HG03520 (cell line): ENCODE data around the gene DSE.

ENCODE experiments used
- ATAC-seq: cut with Tn5 transposase; IDR thresholded peaks from one replicate; pipeline ENCODE4 v1.9.1; 2021; ENCODE audit warnings: mild to moderate bottlenecking, moderate library complexity; ENCODE audit not compliant: unreplicated experiment

The DSE gene

DNA sequence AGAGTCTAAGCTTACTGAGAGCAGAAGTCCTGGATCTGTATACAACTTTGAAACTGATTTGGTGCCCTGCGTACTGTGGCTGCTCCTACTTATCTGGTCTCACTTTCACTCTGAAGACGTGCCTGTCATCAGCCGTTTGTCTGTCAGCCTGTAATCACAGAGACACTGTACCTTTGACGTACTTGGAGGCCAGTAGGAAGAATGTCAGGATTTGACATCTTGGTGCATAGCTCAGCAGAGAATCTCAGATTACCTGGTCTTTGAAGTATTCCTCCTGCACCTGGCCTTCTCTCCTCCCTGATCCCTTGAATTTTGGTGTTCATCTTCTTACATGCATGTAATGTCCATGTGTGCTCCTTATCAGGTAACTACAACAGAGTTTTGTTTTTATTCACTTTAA lies 37.7 kb downstream of the DSE start:
- ATAC-seq: peak; percentile 42

DNA sequence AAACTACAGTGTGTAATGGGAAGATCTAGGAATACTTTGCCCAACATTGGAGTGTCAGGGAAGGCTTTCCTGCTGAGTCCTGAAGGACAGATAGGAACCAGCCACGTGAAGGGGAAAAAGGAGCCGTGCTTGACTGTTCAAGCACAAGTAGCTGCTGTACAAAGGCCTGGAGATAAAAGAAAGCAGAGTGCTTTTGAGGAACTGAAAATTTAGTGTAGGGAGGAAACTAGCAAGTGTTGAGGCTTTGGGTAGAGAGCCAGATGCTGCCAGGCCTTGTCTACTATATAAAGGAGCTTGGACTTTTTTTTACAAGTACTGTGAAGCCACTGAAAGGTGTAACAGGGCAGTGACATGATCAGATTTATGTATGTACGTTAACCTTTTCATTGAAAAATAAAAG lies 39.0 kb downstream of the DSE start:
- peak; percentile 70 for ATAC-seq

DNA sequence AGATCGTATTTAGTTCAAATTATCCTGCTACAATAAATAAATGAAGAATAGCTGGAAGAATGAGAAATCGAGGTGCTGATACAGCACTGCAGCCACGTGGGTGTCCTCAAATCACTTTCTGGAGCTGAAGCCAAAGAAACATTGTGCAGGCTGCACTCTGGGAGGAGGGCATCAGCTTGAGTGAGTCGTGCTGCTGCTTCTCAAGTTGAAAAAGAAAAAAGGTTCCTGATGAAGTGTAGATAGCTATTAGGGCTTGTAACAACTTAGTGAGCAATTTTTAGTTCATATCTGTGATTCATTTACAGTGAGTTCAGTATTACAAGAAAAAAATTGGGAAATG lies 40.5 kb downstream of the DSE start:
- no peak for ATAC-seq

DNA sequence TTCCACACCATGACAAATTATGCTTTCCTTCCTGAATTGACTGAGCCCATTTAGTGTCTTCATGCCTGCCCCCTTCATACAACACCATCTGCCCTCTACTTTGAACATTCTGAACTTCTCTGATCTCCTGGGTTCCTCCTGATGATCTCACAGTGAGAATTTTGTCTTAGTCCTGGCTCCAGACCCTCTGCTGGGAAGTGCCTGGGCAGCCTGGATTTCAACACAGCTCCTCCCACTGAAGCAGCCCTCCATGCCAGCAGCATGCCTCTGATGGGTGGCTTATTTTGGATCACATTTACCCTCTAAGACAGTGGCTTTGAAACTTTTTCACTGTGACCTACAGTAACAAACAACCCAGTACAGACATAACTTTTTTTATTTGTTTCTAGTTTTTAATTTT lies 41.5 kb downstream of the DSE start:
- ATAC-seq: no peak

DNA sequence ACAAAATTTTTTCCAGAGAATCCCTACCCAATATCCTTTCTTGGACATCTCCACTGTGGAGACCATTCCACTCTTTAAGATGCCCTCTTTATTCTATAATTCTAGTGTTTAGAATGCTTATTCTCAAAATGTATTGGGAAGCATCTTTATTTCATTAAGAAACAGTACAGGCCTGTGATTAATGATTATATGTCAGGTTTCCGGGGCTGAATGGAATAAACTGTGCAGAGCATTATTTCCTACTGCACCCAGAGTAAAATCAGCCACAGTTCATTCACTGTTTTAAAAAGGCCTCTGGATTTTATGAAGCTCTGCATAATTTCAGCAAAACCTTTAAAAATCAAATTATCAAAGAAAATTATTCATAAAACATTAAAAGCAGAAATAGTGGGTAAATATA lies 42.6 kb downstream of the DSE start:
- no peak for ATAC-seq

DNA sequence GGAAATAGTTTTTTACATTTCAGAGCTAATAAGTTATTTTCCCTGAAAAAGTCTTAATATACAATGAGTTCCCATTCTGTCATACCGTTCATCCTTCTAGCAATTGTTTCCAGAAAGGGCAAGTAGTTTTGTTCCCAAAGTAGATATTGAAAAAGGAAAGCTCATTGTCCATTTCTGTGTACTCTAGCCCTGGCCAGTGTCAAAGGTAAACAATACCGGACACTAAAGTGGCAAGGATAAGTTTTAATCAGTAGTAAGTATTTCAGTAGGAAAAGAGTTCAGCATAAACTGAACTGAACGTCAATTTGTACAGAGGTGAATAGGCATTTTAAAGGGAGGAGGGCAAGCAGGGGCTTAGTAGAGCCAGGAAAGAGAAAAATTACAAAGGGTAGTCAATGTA lies 46.9 kb downstream of the DSE start:
- no peak for ATAC-seq

DNA sequence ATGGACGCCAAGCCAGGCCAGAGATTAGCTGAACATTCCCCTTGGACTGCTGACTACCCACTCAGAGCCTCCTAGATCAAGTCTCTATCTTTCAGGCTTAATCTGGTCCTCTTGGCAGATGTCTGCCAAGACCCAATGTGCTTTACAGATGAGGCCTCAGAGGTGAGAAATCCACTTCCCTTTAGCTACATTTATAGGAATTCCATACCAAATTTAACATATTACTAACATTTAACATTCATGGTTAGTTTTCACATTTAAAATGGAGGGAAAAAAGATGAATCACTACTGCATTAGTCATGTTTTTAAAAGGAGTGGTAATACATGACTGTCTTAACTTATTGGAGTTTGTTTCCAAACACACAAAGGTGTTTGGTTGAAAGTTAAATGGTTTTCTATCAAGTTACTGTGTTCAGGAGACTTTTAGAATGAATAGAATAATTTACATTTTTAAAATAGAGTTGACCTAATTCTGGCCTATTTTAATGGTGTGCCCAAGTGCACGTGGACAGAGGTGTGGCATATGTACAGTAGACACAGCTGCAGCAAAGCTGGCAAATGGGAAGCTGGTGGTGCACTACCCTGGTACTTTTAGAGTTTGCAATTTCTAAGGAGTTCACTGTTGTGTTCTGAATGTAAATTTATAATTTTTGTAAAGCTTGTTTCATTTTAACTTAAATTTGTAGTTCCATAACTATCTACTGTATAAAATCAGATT lies 48.5 kb downstream of the DSE start:
- ATAC-seq: no peak

DNA sequence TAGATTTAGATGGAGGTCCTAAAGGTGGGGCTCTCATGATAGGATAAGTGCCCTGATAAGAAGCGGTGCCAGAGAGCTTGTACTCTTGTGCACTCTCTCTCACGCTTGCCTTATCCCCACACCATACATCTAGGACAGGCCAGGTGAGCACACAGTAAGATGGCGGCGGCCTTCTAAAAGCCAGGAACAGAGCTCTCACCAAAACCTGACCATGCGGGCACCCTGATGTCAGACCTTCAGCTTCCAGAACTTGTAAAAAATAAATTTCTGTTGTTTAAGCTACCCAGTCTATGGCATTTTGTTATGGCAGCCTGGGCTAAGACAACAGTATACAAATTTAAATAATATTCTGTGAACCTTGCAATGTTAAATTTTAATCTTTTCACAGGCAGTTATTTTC lies 49.6 kb downstream of the DSE start:
- no peak for ATAC-seq

DNA sequence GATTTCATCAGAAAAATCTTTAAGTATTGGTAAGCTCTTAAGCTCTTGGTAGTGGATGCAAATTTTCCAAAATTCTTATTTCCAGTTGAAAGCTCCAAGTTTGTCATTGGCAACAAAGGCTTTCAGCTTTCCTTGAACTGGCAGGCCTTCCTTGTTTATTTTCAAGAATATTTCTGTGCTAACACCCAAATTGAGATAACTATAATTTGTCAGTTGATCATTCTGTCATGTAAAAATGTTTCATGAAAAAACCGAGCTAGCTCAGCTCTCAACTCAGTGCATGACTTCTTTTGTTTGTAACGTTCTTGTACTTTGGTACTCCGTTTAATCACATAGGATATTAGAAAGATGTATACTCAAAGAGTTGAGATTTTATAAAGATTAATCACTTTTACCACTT lies 51.5 kb downstream of the DSE start:
- ATAC-seq: no peak

DNA sequence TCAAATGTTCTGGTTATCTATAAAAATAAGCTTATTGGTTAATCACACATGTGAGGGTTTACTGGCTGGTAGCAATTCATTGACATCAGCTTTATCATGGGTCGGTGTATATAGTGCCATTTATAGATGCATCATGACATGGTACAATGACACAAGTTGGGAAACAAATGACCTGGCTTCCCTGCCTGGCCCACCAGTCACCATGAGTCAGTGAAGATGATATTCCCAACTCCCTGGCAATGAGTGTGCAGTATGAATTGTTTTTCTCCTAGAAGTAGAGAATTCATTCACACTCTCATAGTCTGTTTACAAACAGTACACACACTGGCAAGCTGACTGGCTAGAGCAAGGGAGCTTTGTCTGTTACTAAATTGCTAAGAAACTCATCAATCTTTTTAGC lies 53.3 kb downstream of the DSE start:
- no peak for ATAC-seq

DNA sequence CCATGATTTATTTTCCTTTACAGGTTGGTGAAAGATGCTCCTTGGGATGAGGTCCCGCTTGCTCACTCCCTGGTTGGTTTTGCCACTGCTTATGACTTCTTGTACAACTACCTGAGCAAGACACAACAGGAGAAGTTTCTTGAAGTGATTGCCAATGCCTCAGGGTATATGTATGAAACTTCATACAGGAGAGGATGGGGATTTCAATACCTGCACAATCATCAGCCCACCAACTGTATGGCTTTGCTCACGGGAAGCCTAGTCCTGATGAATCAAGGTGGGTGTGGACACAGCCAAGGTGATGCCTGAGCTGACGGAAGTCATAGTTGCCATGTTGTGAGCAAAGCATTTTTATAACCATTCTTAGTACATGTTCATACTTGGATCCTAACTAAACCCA lies 55.8 kb downstream of the DSE start:
- no peak for ATAC-seq

DNA sequence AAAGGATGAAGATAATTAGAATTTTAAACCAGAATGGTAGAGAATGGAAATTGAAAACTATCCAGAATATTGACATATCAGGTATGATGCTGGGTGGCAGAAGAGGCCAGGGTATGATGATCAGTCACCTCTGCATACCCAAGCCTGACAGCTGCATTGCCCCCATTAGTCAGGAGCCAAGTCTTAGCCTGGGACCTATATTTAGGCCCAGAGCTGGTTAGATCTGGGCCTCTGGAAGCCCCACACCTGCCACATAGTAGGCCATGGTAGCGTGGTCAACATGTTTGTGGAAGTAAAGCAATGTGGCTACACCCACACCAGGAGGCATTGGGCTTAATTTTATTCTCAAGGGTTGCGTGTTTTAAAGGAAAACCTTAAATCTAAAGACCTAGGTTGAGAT lies 58.4 kb downstream of the DSE start:
- no peak for ATAC-seq

DNA sequence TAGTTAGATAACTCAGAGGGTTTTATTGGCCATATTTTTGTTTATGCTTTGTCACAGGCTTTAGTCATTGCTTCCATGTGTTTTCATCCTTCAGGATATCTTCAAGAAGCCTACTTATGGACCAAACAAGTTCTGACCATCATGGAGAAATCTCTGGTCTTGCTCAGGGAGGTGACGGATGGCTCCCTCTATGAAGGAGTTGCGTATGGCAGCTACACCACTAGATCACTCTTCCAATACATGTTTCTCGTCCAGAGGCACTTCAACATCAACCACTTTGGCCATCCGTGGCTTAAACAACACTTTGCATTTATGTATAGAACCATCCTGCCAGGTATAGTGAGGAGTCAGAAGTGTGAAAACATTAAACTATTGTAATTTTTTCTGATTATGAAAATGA lies 60.1 kb downstream of the DSE start:
- ATAC-seq: no peak

DNA sequence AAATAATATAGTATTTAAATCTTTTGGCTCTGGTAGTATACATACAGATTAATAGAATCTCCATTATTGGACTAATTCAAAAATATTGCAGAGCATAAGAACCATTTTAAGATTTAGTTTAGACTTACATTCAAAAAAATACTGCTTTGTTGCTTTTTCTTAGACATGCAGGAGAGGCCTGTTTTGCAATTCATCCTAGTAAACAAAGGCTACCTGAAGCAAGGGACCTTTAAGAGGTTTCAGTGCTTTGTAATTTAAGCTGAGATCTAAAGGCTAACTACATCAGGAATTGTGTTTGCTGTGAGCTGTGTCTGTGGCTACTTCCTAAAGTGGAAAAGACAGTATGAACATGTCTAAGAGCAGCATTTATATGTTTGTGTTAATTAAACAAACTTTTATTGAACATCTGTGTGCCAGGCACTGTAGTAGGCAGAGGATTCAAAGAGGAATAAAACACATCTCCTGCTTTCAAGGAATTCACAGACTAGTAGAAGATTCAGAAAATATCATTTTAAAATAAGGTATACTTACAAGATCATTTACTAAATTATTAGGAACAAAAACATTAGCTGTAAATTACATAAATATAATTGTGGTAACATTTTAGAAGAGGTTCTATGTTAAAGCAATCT lies 61.3 kb downstream of the DSE start:
- no peak for ATAC-seq

DNA sequence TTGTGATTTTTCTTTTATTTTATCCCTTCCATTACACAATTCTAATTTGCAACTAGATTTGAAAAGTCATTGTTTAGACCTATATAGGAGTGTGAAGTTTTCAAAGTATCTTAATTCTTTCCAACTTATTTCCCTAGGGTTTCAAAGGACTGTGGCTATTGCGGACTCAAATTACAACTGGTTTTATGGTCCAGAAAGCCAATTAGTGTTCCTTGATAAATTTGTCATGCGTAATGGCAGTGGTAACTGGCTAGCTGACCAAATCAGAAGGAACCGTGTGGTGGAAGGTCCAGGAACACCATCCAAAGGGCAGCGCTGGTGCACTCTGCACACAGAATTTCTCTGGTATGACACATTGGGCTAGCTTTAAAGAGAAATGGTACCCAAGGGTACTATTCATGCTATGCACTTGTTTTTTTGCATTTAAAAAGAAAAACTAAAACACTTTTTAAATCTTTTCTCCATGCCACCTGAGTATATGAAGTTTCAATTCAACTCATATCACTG lies 62.5 kb downstream of the DSE start:
- no peak for ATAC-seq

DNA sequence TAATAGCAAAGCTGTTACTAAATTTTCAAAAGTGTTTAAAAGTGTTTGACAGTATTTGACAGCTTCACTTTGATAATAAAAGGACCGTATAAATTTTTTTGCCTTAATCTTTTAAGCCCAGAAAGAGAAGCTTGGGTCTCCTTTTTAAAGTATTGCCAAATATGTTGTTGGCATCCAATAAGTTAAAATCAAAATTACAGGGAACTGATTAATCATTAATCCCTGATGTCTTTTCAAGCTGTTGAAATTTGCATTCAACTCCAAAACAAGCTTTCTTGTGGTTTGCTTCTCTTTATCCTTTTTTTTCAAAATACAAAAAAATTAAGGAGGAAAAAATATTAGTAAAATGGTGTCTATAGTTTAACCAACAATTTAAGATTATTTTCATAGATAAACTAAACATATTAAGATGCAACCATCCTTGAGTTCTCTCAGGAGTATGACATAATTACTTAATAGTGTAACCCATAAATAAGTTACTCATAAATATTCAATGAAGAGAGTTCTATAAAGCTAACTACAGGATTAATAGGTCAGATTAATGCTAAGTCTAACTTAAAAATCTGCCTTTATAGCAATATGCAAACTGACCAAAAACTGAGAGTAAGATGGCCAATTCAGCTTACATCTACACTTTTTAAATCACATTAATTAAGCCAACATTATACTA lies 63.4 kb downstream of the DSE start:
- no peak for ATAC-seq

DNA sequence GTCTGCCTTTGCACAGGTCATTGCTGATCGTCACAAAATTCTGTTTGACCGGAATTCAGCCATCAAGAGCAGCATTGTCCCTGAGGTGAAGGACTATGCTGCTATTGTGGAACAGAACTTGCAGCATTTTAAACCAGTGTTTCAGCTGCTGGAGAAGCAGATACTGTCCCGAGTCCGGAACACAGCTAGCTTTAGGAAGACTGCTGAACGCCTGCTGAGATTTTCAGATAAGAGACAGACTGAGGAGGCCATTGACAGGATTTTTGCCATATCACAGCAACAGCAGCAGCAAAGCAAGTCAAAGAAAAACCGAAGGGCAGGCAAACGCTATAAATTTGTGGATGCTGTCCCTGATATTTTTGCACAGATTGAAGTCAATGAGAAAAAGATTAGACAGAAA lies 65.8 kb downstream of the DSE start:
- no peak for ATAC-seq

DNA sequence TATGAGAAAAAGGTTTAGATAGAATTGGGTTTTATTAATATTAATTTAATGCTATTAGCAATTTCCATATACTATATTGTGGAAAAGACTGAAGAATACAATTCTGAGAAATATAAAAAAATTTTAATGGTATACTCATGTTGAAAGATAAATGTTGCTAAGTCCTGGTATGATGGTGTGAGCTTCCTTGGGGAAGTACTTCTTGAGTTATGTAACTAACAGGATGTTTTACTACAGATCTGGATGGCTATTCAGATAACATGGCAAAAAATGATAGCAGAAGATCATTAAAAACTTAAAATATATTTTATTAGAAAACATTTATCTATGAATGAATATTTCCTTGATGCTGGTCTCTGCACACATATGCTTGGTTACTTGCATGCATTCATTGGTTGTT lies 66.9 kb downstream of the DSE start:
- no peak for ATAC-seq

DNA sequence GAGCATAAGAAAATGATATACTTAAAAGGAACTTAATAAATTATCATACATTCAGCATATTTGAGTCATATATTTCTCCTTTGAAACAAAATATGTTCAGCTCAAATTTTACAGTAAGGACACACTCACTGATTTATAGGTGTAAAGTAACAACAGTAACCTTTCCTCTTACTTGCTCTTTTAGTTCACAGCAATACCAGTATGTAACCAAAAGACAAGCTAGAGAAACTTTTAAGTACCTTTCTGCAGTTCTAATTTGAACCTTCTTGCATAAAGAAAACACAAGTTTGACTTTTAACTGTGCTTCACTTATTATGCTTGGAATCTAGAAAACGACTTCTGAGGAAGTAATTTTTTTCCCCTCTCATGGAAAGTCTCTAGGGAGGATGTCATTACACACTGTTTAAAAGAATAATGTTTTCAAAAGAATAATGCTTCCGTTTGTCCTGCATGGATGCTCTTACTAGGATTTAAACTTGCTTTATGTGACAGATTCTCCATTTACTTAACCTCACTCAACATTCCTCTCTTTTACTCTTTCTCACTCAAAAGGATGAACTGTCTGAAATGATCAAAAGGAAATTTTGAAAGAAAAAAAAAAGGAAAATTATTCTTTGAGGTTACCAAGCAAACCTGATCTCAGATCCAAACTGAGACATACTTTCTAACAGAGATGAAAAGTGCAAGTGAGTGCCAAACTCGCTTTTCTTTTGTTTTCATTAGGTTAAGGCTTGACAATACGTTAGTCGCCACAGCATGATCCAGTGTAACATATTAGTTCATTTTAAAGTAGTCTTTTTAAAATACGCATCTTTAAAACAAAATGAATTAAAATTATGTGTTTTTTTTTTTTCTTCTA lies 68.1 kb downstream of the DSE start:
- ATAC-seq: no peak

DNA sequence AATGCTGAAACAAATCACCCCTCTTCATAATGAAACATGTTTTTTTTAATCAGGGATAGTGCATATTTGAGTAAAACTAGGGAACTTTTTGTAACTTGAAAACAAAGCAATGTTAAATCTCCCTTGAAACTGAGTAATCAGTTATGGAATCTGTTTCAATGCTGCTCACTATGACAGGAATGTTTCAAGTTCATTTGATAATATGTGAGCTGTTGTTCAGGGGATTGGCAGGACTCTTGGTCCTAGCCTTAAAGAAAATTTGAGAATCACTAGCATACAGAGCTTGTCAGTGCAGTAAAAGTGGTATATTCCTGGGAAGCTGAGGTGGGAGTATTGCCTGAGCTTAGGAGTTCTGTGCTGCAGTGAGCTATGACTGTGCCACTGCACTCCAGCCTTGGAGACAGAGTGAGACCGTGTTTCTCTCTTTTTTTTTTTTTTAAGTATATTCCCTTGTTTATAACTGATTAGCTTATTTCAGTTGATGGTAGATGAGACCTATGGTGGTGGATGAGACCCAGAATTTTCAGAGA lies 68.8 kb downstream of the DSE start:
- no peak for ATAC-seq

DNA sequence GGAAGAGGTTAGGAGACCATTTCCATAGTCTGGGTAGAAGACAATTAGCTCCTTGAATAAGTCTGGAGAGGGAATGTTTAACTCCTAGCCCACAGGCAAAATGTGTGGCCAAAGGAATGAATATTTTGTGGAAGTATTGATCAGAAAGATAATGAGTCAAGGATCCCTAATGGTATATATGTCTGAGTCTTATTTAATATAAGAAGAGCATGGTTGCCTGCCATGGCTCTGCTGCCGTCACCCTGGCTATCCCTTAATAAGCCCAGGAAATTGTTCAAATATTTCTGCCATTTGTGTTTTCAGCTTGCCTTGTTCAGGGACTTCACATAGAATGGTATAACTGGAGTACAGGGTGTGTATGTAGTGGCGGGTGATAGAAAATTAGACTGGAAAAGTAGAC lies 72.4 kb downstream of the DSE start:
- ATAC-seq: no peak
